Neural cell (in vitro differentiated cells): ENCODE data around the gene ARMH1. TPM values are rescaled to one million over a fixed set of nuclear protein-coding genes. Genes with fewer than 3 reads are reported as not detected.

Source experiments
- H2AFZ ChIP-seq: fragments of 200-600, 300-800 bp; sonication (generic), shearing (Covaris generic); 2 replicates; pipeline ENCODE4 v1.6.0; 2014; ENCODE audit warnings: low read depth, mild to moderate bottlenecking, antibody characterized with exemption, low read length, moderate library complexity
- H3F3A ChIP-seq: fragments of 200-600 bp; shearing (Covaris generic); 2 replicates; pipeline ENCODE4 v1.6.1; 2016; ENCODE audit warnings: mild to moderate bottlenecking, moderate library complexity, mixed read lengths, antibody characterized with exemption, low read length; ENCODE audit not compliant: insufficient read depth, poor library complexity, severe bottlenecking
- H3K27ac ChIP-seq: fragments of 200-600, 300-800 bp; sonication (generic), shearing (Covaris generic); 2 replicates; pipeline ENCODE4 v1.5.1; 2014; ENCODE audit warnings: mild to moderate bottlenecking, low read length, moderate library complexity
- H3K27me3 ChIP-seq: fragments of 300-800, 200-600 bp; sonication (generic), shearing (Covaris generic); 2 replicates; pipeline ENCODE4 v1.6.0; 2014; ENCODE audit warnings: mild to moderate bottlenecking, low read depth, low read length, moderate library complexity; ENCODE audit not compliant: insufficient read depth
- H3K36me3 ChIP-seq: fragments of 300-800, 200-600 bp; sonication (generic), shearing (Covaris generic); 2 replicates; pipeline ENCODE4 v1.5.1; 2014; ENCODE audit warnings: mild to moderate bottlenecking, antibody characterized with exemption, low read length, moderate library complexity; ENCODE audit not compliant: insufficient read depth
- H3K4me2 ChIP-seq: fragments of 300-800, 200-600 bp; sonication (generic), shearing (Covaris generic); 2 replicates; pipeline ENCODE4 v1.6.0; 2014; ENCODE audit warnings: mild to moderate bottlenecking, low read length
- H3K4me3 ChIP-seq: fragments of 300-800, 200-600 bp; sonication (generic), shearing (Covaris generic); 2 replicates; pipeline ENCODE4 v1.5.1; 2014; ENCODE audit warnings: mild to moderate bottlenecking, low read length, moderate library complexity
- H3K79me2 ChIP-seq: fragments of 200-600 bp; shearing (Covaris generic); replicated peaks from 2 replicates; pipeline ENCODE4 v1.6.0; 2014; ENCODE audit warnings: mild to moderate bottlenecking, low read length, moderate library complexity; ENCODE audit not compliant: insufficient read depth
- H3K9ac ChIP-seq: fragments of 300-800, 200-600 bp; sonication (generic), shearing (Covaris generic); 2 replicates; pipeline ENCODE4 v1.6.1; 2016; ENCODE audit warnings: mild to moderate bottlenecking, low read length, mixed read lengths
- H3K9me2 ChIP-seq: fragments of 200-600 bp; shearing (Covaris generic); 2 replicates; pipeline ENCODE4 v1.6.1; 2016; ENCODE audit warnings: mild to moderate bottlenecking, low read length, mixed read lengths; ENCODE audit not compliant: insufficient read depth
- H3K9me3 ChIP-seq: fragments of 200-600, 300-800 bp; sonication (generic), shearing (Covaris generic); 2 replicates; pipeline ENCODE4 v1.6.1; 2016; ENCODE audit warnings: mild to moderate bottlenecking, mixed run types, low read length, moderate library complexity, mixed read lengths
- H4K20me1 ChIP-seq: fragments of 200-600 bp; shearing (Covaris generic); 2 replicates; pipeline ENCODE4 v1.6.1; 2016; ENCODE audit warnings: mild to moderate bottlenecking, mixed run types; ENCODE audit not compliant: insufficient read depth
- CTCF ChIP-seq: fragments of 450-650 bp; IDR thresholded peaks from 2 replicates; pipeline ENCODE4 v1.5.1; 2014; ENCODE audit warnings: antibody characterized with exemption, mild to moderate bottlenecking, moderate library complexity; ENCODE audit not compliant: poor library complexity, severe bottlenecking
- EP300 ChIP-seq: fragments of 450-650 bp; conservative IDR thresholded peaks from 2 replicates; pipeline ENCODE4 v1.6.1; 2014; ENCODE audit warnings: antibody characterized with exemption, mild to moderate bottlenecking, moderate library complexity; ENCODE audit not compliant: poor library complexity, severe bottlenecking
- EZH2 ChIP-seq: fragments of 200-600, 300-800 bp; shearing (Covaris generic), sonication (generic); IDR thresholded peaks from 2 replicates; pipeline ENCODE4 v1.6.1; 2014; ENCODE audit warnings: antibody characterized with exemption, low read length, borderline replicate concordance, mild to moderate bottlenecking; ENCODE audit not compliant: insufficient read depth, poor library complexity, severe bottlenecking
- MXI1 ChIP-seq: fragments of 450-650 bp; conservative IDR thresholded peaks from 2 replicates; pipeline ENCODE4 v1.6.1; 2014; ENCODE audit warnings: antibody characterized with exemption, mild to moderate bottlenecking; ENCODE audit not compliant: poor library complexity, severe bottlenecking
- POLR2AphosphoS5 ChIP-seq: IDR thresholded peaks from 2 replicates; pipeline ENCODE4 v1.6.1; 2012
- RAD21 ChIP-seq: fragments of 450-650 bp; conservative IDR thresholded peaks from 2 replicates; pipeline ENCODE4 v1.6.1; 2014; ENCODE audit warnings: antibody characterized with exemption, mild to moderate bottlenecking, moderate library complexity
- REST ChIP-seq: IDR thresholded peaks from 2 replicates; pipeline ENCODE4 v1.6.1; 2012; ENCODE audit warnings: borderline replicate concordance
- SMC3 ChIP-seq: fragments of 450-650 bp; conservative IDR thresholded peaks from 2 replicates; pipeline ENCODE4 v1.6.1; 2014; ENCODE audit warnings: antibody characterized with exemption, mild to moderate bottlenecking, moderate library complexity; ENCODE audit not compliant: poor library complexity
- TAF1 ChIP-seq: IDR thresholded peaks from 2 replicates; pipeline ENCODE4 v1.6.1; 2012; ENCODE audit warnings: low read depth
- polyA plus RNA-seq: library from polyadenylated mRNA; depleted of rRNA; stranded (reverse); fragments of >200 nt; gene quantifications from 2 replicates; pipeline ENCODE4 v1.2.3, GENCODE V29; 2014

Gene ARMH1
- polyA plus RNA-seq, 1 donor from 2014 or later, result 105 TPM

- H3K27me3 ChIP-seq, result no peaks in the 10 kb centered on the region
- no peak overlapping the region for H3K4me3 ChIP-seq
- H4K20me1 ChIP-seq, result no peaks in the 10 kb centered on the region
- H3K79me2 ChIP-seq, result no peaks in the 10 kb centered on the region
- no peak overlapping the region for H3K27ac ChIP-seq
- no peaks in the 10 kb centered on the region for H3K9me3 ChIP-seq
- H3F3A ChIP-seq, result no peaks in the 10 kb centered on the region
- no peak overlapping the region for H2AFZ ChIP-seq
- H3K9me2 ChIP-seq, result no peaks in the 10 kb centered on the region
- H3K9ac ChIP-seq, result no peak overlapping the region
- no peaks in the 10 kb centered on the region for H3K36me3 ChIP-seq
- no peak overlapping the region for H3K4me2 ChIP-seq
- no peak for TF ChIP-seq RAD21
- TF ChIP-seq EP300, result no peak
- TF ChIP-seq SMC3, result no peak
- no peak for TF ChIP-seq CTCF
- TF ChIP-seq REST, result no peak
- no peak for TF ChIP-seq POLR2AphosphoS5
- TF ChIP-seq TAF1, result no peak
- no peak for TF ChIP-seq EZH2
- no peak for TF ChIP-seq MXI1
Measured at GRCh38 chr1:44733365-44733764, 58.9 kb downstream of the ARMH1 start.

GRCh38 chr1:44733784-44734183, 59.3 kb downstream of the ARMH1 start:
- Histone ChIP-seq H3K9ac (no peak overlapping the region), H3F3A (no peaks in the 10 kb centered on the region), H3K9me2 (no peaks in the 10 kb centered on the region), H3K27ac (no peak overlapping the region), H3K4me3 (no peak overlapping the region), H4K20me1 (no peaks in the 10 kb centered on the region), H3K79me2 (no peaks in the 10 kb centered on the region), H3K36me3 (no peaks in the 10 kb centered on the region), H3K27me3 (no peaks in the 10 kb centered on the region), H2AFZ (no peak overlapping the region), H3K4me2 (no peak overlapping the region), H3K9me3 (no peaks in the 10 kb centered on the region)
- no peak for TF ChIP-seq SMC3
- no peak for TF ChIP-seq EP300
- TF ChIP-seq REST, result no peak
- no peak for TF ChIP-seq EZH2
- TF ChIP-seq POLR2AphosphoS5, result no peak
- TF ChIP-seq RAD21, result no peak
- TF ChIP-seq MXI1, result no peak
